ENCODE results near the gene PKM.

DNA sequence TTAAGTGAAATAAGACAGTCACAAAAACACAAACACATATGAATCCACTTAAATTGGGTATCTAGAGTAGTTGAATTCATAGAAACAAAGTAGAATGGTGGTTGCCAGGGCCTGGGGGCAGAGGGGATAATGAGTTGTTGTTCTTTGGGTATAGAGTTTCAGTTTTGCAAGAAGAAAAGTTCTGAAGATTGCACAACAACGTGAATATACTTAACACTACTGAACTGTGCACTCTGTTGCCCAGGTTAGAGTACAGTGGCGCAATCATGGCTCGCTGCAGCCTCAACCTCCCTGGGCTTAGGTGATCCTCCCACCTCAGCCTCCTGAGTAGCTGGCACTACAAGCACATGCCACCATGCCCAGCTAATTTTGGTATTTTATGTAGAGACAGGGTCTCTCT, 48.3 kb downstream of the PKM start:
- TF ChIP-seq, protein P1, sequence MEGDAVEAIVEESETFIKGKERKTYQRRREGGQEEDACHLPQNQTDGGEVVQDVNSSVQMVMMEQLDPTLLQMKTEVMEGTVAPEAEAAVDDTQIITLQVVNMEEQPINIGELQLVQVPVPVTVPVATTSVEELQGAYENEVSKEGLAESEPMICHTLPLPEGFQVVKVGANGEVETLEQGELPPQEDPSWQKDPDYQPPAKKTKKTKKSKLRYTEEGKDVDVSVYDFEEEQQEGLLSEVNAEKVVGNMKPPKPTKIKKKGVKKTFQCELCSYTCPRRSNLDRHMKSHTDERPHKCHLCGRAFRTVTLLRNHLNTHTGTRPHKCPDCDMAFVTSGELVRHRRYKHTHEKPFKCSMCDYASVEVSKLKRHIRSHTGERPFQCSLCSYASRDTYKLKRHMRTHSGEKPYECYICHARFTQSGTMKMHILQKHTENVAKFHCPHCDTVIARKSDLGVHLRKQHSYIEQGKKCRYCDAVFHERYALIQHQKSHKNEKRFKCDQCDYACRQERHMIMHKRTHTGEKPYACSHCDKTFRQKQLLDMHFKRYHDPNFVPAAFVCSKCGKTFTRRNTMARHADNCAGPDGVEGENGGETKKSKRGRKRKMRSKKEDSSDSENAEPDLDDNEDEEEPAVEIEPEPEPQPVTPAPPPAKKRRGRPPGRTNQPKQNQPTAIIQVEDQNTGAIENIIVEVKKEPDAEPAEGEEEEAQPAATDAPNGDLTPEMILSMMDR (IDR thresholded peaks at IDR 0.05): no peak
- TF ChIP-seq EZH2 (IDR thresholded peaks at IDR 0.05): no peak
